Spleen (tissue), 7 donors: ENCODE results near the gene LYPD8.

Experiments
- CTCF ChIP-seq, 11 experiments: fragments of 200-600 bp in 7 of 11; fragments of 450-650 bp in 4 of 11; sonication (generic) in 4 of 11; IDR thresholded peaks in 8 of 11; conservative IDR thresholded peaks in 3 of 11; 1 replicate in 7 of 11; 2 replicates in 4 of 11; pipeline versions ENCODE4 v1.4.0 to v1.8.0; 2016 to 2021; ENCODE audit warnings: antibody characterized with exemption in 11 of 11, inconsistent platforms in 4 of 11, mild to moderate bottlenecking in 1 of 11
- POLR2A ChIP-seq, 3 donors: fragments of 450-650 bp; IDR thresholded peaks; one replicate each; pipeline ENCODE4 v1.5.1; 2017; ENCODE audit warnings: antibody characterized with exemption in 3 of 3, mild to moderate bottlenecking in 1 of 3
- POLR2AphosphoS5 ChIP-seq, 3 donors: sonication (generic); formaldehyde crosslinking; IDR thresholded peaks; one replicate each; pipeline ENCODE4 v1.5.1; 2017; ENCODE audit warnings: antibody characterized with exemption in 3 of 3
- donor health status: DM: no; HTN: no; CAD: no; lungs with moderate emphysema.
- donor health status: DM: no; HTN: no; CAD: no.
- donor health status: DM: no; HTN: no; CAD: no.

GRCh38 chr1:248696774-248697173 is 58.8 kb downstream of the LYPD8 start:
- no peak for TF ChIP-seq CTCF (IDR thresholded peaks at IDR 0.05 in 8 of 11, conservative IDR thresholded peaks at IDR 0.05 in 3 of 11)
- TF ChIP-seq POLR2AphosphoS5 (IDR thresholded peaks at IDR 0.05): no peak
- no peak for TF ChIP-seq POLR2A (IDR thresholded peaks at IDR 0.05)
